GM19099 (cell line): ENCODE data around the gene RPS6KA1.

Source experiments
- POLR2A ChIP-seq: IDR thresholded peaks from 3 replicates; pipeline ENCODE4 v1.6.1; 2011; ENCODE audit warnings: low read depth; ENCODE audit not compliant: insufficient read length; ENCODE audit errors: extremely low read depth

Gene RPS6KA1

DNA sequence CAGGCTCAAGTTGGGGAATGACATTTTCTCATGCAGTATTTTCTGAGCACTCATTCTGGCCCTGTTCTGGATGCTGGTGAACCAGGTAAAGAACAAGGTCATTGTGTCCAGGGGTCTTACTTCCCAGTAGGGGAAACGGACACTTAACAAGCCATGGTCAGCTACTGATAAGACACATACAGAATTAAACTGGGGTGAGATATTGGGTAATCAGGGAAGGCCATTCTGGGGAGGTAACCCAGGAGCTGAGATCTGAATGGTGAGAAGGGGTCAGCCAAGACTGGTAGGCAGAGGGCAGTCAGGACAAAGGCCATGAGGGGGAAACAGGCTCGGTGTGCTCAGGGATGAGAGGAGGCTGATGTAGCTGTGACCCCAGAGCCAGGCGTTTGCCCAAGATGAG is 45.8 kb downstream of the RPS6KA1 start:
- TF ChIP-seq POLR2A, result no peak

GRCh38 chr1:26578167-26578566 is 48.6 kb downstream of the RPS6KA1 start:
- TF ChIP-seq POLR2A, result no peak

GRCh38 chr1:26579681-26580111 is 50.1 kb downstream of the RPS6KA1 start:
- TF ChIP-seq POLR2A, result no peak

GRCh38 chr1:26580116-26580515 is 50.6 kb downstream of the RPS6KA1 start:
- TF ChIP-seq POLR2A, result no peak

GRCh38 chr1:26581287-26581651 is 51.7 kb downstream of the RPS6KA1 start:
- TF ChIP-seq POLR2A, result no peak

DNA sequence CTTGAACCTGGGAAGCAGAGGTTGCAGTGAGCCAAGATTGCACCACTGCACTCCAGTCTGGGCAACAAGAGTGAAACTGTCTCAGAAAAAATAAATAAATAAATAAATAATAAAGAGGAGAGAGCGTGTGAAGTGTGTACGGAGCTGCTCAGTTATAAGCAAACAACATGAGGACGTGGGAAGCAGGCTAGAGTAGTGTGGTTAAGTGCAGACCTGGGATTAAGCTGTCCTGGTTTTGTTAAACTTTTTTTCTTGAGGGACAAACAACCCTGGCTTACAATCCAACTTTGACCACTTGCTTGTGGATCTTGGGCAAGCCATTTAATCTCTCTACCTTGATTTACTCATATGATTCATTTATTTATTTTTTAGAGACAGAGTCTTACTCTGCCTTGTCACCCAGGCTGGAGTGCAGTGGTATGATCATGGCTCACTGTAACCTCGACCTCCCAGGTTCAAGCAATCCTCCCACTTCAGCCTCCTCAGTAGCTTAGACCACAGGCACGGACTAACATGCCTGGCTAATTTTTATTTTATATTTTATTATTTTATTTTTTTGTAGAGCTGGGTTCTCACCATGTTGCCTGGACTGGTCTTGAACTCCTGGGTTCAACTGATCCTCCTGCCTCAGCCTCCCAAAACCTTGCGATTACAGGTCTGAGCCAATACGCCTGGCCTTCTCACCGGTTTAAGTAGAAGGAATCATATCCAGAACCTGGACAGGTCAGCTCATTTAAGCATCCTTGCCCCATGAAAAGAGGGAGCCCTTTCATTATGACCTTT is 52.7 kb downstream of the RPS6KA1 start:
- no peak for TF ChIP-seq POLR2A

- no peak for TF ChIP-seq POLR2A
Observed at GRCh38 chr1:26582836-26583460, 53.4 kb downstream of the RPS6KA1 start.

- TF ChIP-seq POLR2A, result no peak
Observed at GRCh38 chr1:26583646-26584485, 54.3 kb downstream of the RPS6KA1 start.

DNA sequence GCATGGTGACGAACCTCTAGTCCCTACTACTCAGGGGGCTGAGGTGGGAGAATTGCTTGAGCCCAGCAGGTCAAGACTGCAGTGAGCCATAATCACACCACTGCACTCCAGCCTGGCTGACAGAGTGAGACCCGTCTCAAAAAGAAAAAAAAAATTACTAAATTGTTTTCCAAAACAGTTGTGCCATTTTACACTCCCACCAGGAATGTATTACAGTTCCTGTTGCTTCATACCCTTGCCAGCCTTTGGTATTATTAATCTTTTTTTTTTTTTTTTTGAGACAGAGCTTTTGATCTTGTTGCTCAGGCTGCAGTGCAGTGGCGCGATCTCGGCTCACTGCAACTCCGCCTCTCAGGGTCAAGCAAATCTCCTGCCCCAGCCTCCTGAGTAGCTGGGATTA is 55.9 kb downstream of the RPS6KA1 start:
- no peak for TF ChIP-seq POLR2A

GRCh38 chr1:26593385-26593784 is 63.8 kb downstream of the RPS6KA1 start:
- no peak for TF ChIP-seq POLR2A

- no peak for TF ChIP-seq POLR2A
Observed at GRCh38 chr1:26597629-26598039, 68.1 kb downstream of the RPS6KA1 start.

DNA sequence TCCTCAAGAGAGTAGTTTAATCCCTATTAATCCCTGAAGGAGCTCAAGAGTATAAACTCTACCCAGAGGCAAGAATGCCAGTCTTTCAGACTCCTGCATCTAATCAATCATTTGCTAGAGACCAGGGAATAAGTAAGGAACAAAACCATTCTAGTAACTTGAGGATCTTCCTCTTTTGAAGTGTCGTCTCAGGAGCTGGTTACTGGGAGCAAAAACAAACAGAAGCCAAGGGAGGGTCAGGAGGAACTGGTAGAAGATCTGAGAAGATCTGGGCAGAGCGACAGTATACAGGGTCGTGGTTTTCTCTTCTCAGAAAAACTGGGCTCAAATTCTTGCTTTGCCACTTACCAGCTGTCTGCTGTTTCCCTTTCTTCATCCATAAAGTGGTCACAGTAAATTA is 69.3 kb downstream of the RPS6KA1 start:
- no peak for TF ChIP-seq POLR2A

- TF ChIP-seq POLR2A, result no peak
Observed at GRCh38 chr1:26602378-26602959, 72.9 kb downstream of the RPS6KA1 start.

DNA sequence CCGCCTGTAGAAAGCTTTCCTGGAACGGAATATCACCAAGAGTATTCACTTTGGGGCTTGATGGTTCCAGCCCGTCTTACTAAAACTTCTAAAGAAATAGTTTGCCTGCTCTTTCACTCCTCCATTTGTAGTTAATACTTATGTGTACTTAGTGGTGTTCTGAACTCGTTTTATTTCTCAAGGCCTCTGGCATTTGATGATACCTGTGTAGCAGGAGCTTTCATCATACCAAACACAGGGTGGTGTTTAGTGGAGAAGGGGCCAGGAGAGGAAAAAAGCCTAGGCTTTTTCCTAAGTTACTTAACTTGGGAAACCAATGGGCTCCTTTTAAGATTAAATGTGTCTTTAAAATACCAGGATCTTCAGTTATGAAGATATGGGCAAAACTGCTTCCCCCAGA is 74.3 kb downstream of the RPS6KA1 start:
- no peak for TF ChIP-seq POLR2A

DNA sequence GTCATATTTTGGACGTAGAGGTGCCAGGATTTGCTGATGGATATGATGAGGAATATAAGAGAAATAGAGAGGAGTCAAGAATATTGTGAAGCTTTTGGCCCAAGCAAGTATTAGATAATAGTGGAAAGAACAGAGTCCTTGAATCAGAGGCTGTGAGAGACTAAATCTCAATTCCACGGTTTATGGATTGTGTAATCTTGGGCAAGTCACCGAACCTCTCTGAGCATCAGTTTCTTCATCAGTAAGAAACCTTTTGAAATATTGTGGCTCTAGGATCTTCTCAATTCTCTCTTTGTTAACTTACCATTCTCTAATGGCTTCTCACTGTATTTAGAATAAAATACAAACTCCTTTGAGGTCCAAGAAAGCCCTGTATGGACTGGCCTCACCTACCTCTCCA is 77.6 kb downstream of the RPS6KA1 start:
- TF ChIP-seq POLR2A, result no peak

GRCh38 chr1:26608895-26609294 is 79.3 kb downstream of the RPS6KA1 start:
- no peak for TF ChIP-seq POLR2A

GRCh38 chr1:26610781-26611180 is 81.2 kb downstream of the RPS6KA1 start:
- no peak for TF ChIP-seq POLR2A
